DOHH2 (cell line): ENCODE measurements around the gene TAAR5.

Experiments used
- H3F3A ChIP-seq: fragments of 200-600 bp; sonication (generic), shearing (Covaris generic); 2 replicates; pipeline ENCODE4 v1.6.0; 2016; ENCODE audit warnings: antibody characterized with exemption, mild to moderate bottlenecking; ENCODE audit not compliant: control insufficient read depth, insufficient read depth
- H3K27ac ChIP-seq: fragments of 200-600 bp; sonication (generic); 2 replicates; pipeline ENCODE4 v1.5.1; 2014; ENCODE audit warnings: low read depth, mild to moderate bottlenecking, low read length, moderate library complexity
- H3K27me3 ChIP-seq: fragments of 200-600 bp; sonication (generic); 2 replicates; pipeline ENCODE4 v1.6.1; 2014; ENCODE audit warnings: mild to moderate bottlenecking, low read length, mixed read lengths; ENCODE audit not compliant: control insufficient read depth
- H3K36me3 ChIP-seq: fragments of 200-600 bp; sonication (generic); 2 replicates; pipeline ENCODE4 v1.6.1; 2014; ENCODE audit warnings: mild to moderate bottlenecking, low read length, moderate library complexity, mixed read lengths; ENCODE audit not compliant: control insufficient read depth
- H3K4me1 ChIP-seq: fragments of 200-600 bp; sonication (generic); 2 replicates; pipeline ENCODE4 v1.6.1; 2014; ENCODE audit warnings: mild to moderate bottlenecking, low read length, mixed read lengths; ENCODE audit not compliant: control insufficient read depth
- H3K4me2 ChIP-seq: fragments of 200-600 bp; sonication (generic); 2 replicates; pipeline ENCODE4 v1.6.0; 2014; ENCODE audit warnings: mild to moderate bottlenecking, low read length, moderate library complexity
- H3K4me3 ChIP-seq: fragments of 200-600 bp; sonication (generic); 2 replicates; pipeline ENCODE4 v1.5.1; 2014; ENCODE audit warnings: mild to moderate bottlenecking, low read length, mixed read lengths
- H3K79me2 ChIP-seq: fragments of 200-600 bp; sonication (generic); 2 replicates; pipeline ENCODE4 v1.6.1; 2014; ENCODE audit warnings: mild to moderate bottlenecking, low read length, mixed read lengths; ENCODE audit not compliant: control insufficient read depth
- H3K9me2 ChIP-seq: fragments of 200-600 bp; sonication (generic); replicated peaks from 2 replicates; pipeline ENCODE4 v1.6.1; 2014; ENCODE audit warnings: mild to moderate bottlenecking, low read length, mixed read lengths; ENCODE audit not compliant: control insufficient read depth
- H3K9me3 ChIP-seq: fragments of 200-600 bp; sonication (generic); 2 replicates; pipeline ENCODE4 v1.6.1; 2014; ENCODE audit warnings: antibody characterized with exemption, low read length, mixed read lengths; ENCODE audit not compliant: control insufficient read depth, insufficient read depth
- H4K20me1 ChIP-seq: fragments of 200-600 bp; sonication (generic); 2 replicates; pipeline ENCODE4 v1.6.0; 2014; ENCODE audit warnings: low read depth, mild to moderate bottlenecking, antibody characterized with exemption, low read length, moderate library complexity; ENCODE audit not compliant: control insufficient read depth, insufficient read depth
- EZH2phosphoT487 ChIP-seq: fragments of 200-600 bp; sonication (generic); IDR thresholded peaks from 2 replicates; pipeline ENCODE4 v1.6.1; 2017; ENCODE audit warnings: borderline replicate concordance, mild to moderate bottlenecking, antibody characterized with exemption, low read length, moderate library complexity, mixed read lengths
- TF ChIP-seq, protein P1 (sequence below): fragments of 200-600 bp; sonication (generic); IDR thresholded peaks from one replicate; pipeline ENCODE4 v1.5.1; 2014; ENCODE audit warnings: antibody characterized with exemption, mild to moderate bottlenecking, low read depth, low read length; ENCODE audit not compliant: poor library complexity, severe bottlenecking

Gene TAAR5

GRCh38 chr6:132633362-132633761 is 43.8 kb upstream of the TAAR5 start:
- H3K27me3 ChIP-seq: no peaks in the 10 kb centered on the region
- no peaks in the 10 kb centered on the region for H3K9me3 ChIP-seq
- H3K9me2 ChIP-seq: no peaks in the 10 kb centered on the region

DNA sequence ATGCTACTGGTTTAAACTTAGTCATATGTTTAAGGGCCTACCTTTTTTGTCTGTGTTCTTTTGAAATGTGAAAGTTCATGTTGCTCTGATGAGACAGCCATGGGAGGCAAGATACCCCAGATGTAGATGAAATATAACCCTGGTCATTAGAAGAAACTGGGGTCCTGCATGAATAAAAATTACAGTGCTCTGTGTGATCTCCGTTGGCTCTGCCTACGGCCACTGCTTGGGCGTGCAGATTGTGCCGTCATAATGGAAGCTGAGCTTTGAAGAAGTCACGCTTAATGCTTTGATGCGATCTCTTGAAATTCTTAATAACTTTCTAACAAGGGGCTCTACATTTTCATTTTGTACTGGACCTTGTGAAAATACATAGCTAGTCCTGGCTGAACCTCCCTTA is 34.6 kb upstream of the TAAR5 start, which contains the start of gene TAAR2:
Gene TAAR2, minus strand, starts transcription at position 101 of the 400 bp plus-strand sequence. Its CDS starts 0 bp downstream, at position 101.
- Histone ChIP-seq H3K4me3 (no peak within 1 kb of the TSS), H3K27me3 (no peaks in the 10 kb centered on the region), H3K9me3 (no peaks in the 10 kb centered on the region), H3K4me1 (no peaks in the 10 kb centered on the region), H3K4me2 (no peak within 1 kb of the TSS), H3F3A (no peaks in the 10 kb centered on the region), H4K20me1 (no peaks in the 10 kb centered on the region), H3K36me3 (no peaks in the 10 kb centered on the region), H3K79me2 (no peaks in the 10 kb centered on the region), H3K9me2 (no peaks in the 10 kb centered on the region), H3K27ac (no peak within 1 kb of the TSS)
- TF ChIP-seq, protein P1, sequence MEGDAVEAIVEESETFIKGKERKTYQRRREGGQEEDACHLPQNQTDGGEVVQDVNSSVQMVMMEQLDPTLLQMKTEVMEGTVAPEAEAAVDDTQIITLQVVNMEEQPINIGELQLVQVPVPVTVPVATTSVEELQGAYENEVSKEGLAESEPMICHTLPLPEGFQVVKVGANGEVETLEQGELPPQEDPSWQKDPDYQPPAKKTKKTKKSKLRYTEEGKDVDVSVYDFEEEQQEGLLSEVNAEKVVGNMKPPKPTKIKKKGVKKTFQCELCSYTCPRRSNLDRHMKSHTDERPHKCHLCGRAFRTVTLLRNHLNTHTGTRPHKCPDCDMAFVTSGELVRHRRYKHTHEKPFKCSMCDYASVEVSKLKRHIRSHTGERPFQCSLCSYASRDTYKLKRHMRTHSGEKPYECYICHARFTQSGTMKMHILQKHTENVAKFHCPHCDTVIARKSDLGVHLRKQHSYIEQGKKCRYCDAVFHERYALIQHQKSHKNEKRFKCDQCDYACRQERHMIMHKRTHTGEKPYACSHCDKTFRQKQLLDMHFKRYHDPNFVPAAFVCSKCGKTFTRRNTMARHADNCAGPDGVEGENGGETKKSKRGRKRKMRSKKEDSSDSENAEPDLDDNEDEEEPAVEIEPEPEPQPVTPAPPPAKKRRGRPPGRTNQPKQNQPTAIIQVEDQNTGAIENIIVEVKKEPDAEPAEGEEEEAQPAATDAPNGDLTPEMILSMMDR: no peak
- TF ChIP-seq EZH2phosphoT487: no peak

More at GRCh38 chr6:132633362-132633761, 43.8 kb upstream of the TAAR5 start:
- Histone ChIP-seq H4K20me1 (no peaks in the 10 kb centered on the region), H3K27ac (no peak overlapping the region), H3K36me3 (no peaks in the 10 kb centered on the region), H3K4me1 (peaks cover 15% of the 10 kb centered on the region), H3K4me3 (no peak overlapping the region), H3F3A (no peaks in the 10 kb centered on the region), H3K4me2 (no peak overlapping the region), H3K79me2 (no peaks in the 10 kb centered on the region)
- TF ChIP-seq, protein P1: no peak
- no peak for TF ChIP-seq EZH2phosphoT487

DNA sequence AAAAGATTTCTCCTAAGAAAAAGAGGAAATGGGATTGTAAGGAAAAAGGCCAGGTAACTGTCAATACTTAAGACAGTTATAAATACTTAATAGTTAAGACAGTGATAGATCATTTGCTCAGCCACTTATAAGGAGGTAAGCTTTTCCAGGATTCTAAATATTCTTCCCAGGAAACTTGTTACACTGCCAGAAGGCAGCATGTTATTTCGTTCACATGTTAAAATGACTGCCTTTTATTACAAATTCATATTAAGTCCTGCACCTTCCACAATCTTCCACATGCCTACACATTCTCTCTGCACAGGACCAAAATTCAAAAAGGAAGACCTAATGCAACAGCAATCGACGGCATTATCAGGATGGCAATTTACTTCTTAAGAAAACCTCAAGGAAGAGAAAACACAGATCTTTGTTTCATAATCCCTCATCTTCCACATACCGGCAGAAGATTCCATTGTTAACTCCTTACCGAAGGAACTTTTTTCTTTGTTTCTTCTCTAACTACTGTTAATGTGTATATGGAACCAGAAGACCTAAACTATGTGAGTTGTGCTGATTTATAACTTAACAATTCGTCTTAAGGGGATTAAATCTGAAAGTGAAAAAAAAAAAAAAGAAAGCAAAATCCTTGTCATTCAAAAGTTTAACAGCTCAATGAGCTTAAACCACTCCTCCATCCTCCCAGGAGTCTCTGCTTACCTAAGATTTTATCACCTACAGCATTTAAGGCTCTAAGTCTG is 33.7 kb upstream of the TAAR5 start:
- no peak overlapping the region for H3K4me2 ChIP-seq
- no peaks in the 10 kb centered on the region for H3K9me3 ChIP-seq
- no peaks in the 10 kb centered on the region for H4K20me1 ChIP-seq
- H3F3A ChIP-seq: no peaks in the 10 kb centered on the region
- H3K27ac ChIP-seq: no peak overlapping the region
- H3K36me3 ChIP-seq: no peaks in the 10 kb centered on the region
- H3K27me3 ChIP-seq: no peaks in the 10 kb centered on the region
- H3K4me3 ChIP-seq: no peak overlapping the region
- no peaks in the 10 kb centered on the region for H3K9me2 ChIP-seq
- no peaks in the 10 kb centered on the region for H3K79me2 ChIP-seq
- TF ChIP-seq, protein P1: no peak
- no peak for TF ChIP-seq EZH2phosphoT487
- H3K4me1 ChIP-seq: no peaks in the 10 kb centered on the region
